ENCODE data around the gene AKAP3.

- no peak for TF ChIP-seq CTCF (IDR thresholded peaks at IDR 0.05)
- TF ChIP-seq POLR2A (IDR thresholded peaks at IDR 0.05), result no peak
- TF ChIP-seq POLR2AphosphoS5 (IDR thresholded peaks at IDR 0.05), result no peak
Observed at GRCh38 chr12:4584281-4584680, 64.6 kb downstream of the AKAP3 start.

Data from prostate gland (tissue), 2 donors.